Left renal cortex interstitium (tissue), 4 donors: ENCODE results near the gene PHF21B. TPM values are rescaled to one million over a fixed set of nuclear protein-coding genes. Genes with fewer than 3 reads are reported as not detected.
"Not testable (repeated sequence)": the region's sequence is repeated elsewhere in the genome, so short reads cannot be mapped to it uniquely, and the experiment has no call there.

Experiments
- DNase-seq, 4 donors: peaks; one replicate each; pipeline ENCODE4 v3.0.0-alpha.2; 2013; ENCODE audit warnings: low read depth in 4 of 4, low spot score in 2 of 4, missing footprints in 1 of 4
- polyA plus RNA-seq, 4 donors: library from polyadenylated mRNA; unstranded; fragments of 120-200 nt; gene quantifications; one replicate each; pipeline ENCODE4 v1.2.1, GENCODE V29; 2013; ENCODE audit not compliant: insufficient read length in 4 of 4

PHF21B gene
- polyA plus RNA-seq, 4 donors: 3.6 to 8.9 (median 6.2) TPM

- DNase-seq: no peak
Observed at GRCh38 chr22:44965171-44965570, 44.6 kb downstream of the PHF21B start.

- DNase-seq: no peak
Observed at GRCh38 chr22:44964722-44965078, 45.1 kb downstream of the PHF21B start.

GRCh38 chr22:44963832-44964721 is 45.7 kb downstream of the PHF21B start:
- DNase-seq: no peak

GRCh38 chr22:44962741-44963454 is 46.9 kb downstream of the PHF21B start:
- no peak for DNase-seq

GRCh38 chr22:44961682-44962081 is 48.1 kb downstream of the PHF21B start:
- DNase-seq: not testable (repeated sequence)

GRCh38 chr22:44956840-44957767 is 52.7 kb downstream of the PHF21B start:
- DNase-seq: peak in 1 of 4 donors; percentile 20

GRCh38 chr22:44955102-44955501 is 54.7 kb downstream of the PHF21B start:
- no peak for DNase-seq

- no peak for DNase-seq
Observed at GRCh38 chr22:44954149-44954548, 55.7 kb downstream of the PHF21B start.

- no peak for DNase-seq
Observed at GRCh38 chr22:44952863-44953746, 56.7 kb downstream of the PHF21B start.

- DNase-seq: no peak
Observed at GRCh38 chr22:44951510-44951816, 58.3 kb downstream of the PHF21B start.

- no peak for DNase-seq
Observed at GRCh38 chr22:44950806-44951509, 58.8 kb downstream of the PHF21B start.

- DNase-seq: no peak
Observed at GRCh38 chr22:44947846-44948245, 62.0 kb downstream of the PHF21B start.

GRCh38 chr22:44947049-44947448 is 62.8 kb downstream of the PHF21B start:
- DNase-seq: no peak

GRCh38 chr22:44944883-44945601 is 64.8 kb downstream of the PHF21B start:
- DNase-seq: peak in 2 of 4 donors; percentile 49 to 53

- no peak for DNase-seq
Observed at GRCh38 chr22:44943701-44944324, 66.0 kb downstream of the PHF21B start.

- no peak for DNase-seq
Observed at GRCh38 chr22:44942979-44943700, 66.7 kb downstream of the PHF21B start.

- no peak for DNase-seq
Observed at GRCh38 chr22:44942056-44942455, 67.7 kb downstream of the PHF21B start.

- no peak for DNase-seq
Observed at GRCh38 chr22:44941207-44941606, 68.6 kb downstream of the PHF21B start.
